ENCODE data around the gene RAB11FIP4. TPM values are rescaled to one million over a fixed set of nuclear protein-coding genes. Genes with fewer than 3 reads are reported as not detected.

RAB11FIP4 gene
- total RNA-seq, 1 donor from 2014 or later = 4.9 TPM

DNA sequence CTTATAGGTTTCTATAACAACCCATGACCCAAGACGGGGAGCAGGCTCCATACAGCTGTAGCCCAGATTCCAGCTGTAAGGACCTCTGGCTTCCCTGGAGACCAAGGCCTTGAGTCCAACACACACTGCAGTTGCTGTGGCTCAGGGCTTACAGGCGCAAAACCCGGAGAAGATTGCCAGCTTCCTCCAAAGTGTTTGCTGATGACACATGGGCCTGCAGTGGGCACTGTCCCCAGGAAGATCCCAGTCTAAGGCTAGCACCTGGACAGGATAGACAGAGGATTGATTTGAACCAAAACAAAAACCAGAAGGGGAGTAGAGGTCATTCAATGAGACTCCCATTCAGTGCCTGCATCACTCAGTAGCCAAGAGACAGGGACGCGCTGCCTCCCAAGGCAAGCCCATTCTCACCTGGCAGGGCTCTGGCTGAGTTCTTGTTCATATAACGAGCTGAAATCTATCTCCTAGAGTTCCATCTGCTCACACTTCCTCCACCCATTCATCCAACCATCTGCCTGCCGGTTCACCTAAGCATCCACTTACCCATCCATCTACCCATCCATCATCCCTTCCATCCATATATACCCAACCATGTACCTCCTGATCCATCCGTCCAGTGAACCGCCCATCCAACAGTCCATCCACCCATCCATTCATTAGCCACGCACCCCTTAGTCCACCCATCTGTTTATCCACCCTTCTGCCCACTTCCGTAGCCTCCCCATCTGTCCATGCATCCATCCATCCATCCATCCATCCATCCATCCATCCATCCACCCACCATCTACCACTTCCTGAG is 10.2 kb downstream of the RAB11FIP4 start:
- no peak for DNase-seq (ENCODE audit: low spot score)
- intact Hi-C loops (cut with DNase I) = no loop called here

DNA sequence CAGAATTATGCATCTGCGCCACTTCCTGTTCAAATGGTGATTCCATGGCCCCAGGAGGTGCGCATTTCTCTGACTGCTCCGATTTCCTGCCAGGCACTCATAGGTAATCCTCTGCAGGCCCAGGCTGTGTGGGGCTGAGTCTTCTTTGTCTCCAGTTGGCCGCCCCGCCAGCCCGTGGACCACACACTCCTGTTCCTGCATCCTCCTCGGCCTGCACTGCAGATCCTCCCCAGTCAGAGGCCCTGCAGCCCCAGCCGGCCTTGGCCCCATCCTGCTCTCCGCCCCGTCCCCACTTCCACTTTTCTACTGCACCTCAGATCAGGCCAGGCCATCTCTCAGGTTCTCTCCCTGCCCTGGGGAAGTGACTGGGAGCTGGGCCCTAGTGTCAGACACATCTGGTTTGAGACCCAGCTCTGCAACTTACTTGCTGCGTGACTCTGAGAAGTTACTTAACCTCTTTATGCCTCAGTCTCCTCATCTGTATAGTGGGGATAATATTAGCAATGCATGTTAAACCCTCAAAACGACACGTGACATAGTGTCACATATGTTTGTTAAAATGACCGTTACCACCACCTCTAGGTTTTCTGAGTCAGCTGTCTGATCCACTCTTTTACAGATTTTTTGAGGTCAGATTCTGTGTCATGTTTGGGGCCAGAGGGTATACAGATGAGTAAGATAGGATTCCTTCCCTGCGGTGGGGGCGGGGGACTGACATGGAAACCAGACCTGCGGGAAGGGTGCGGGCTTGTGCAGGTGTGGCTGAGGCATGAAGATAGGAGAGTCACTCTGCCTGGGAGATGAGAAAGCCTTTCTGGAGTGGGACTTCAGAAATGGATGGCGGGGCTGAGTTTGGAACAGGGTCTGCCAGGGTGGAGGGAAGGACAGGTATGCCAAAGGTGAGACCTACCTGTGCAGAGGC is 12.8 kb downstream of the RAB11FIP4 start:
- intact Hi-C loops (cut with DNase I) = no loop called here
- peak; percentile 68 for DNase-seq (ENCODE audit: low spot score)

GRCh38 chr17:31405890-31406371 is 14.5 kb downstream of the RAB11FIP4 start:
- peak; percentile 61 for DNase-seq (ENCODE audit: low spot score)
- intact Hi-C loops (cut with DNase I) = no loop called here

DNA sequence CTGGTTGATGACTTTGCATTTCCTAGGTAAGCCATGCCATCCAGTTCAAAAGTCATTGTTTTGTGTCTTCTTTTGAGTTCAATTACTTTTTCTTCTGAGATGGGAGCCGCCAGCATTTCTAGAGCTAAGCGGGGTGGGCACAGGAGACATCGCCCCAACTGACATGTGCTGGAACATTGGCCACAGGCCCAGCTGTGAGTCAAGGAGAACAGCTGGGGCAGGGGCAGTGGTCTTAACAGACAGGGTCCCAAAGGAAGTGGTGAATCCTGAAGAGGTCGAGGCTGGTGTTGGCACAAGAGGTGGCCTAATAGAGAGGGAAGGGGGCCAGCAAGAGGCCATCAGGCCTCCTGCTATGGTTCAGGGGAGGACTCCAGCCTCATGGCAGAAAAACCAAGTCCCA is 17.1 kb downstream of the RAB11FIP4 start:
- no peak for DNase-seq (ENCODE audit: low spot score)
- intact Hi-C loops (cut with DNase I) = no loop called here

GRCh38 chr17:31411707-31412285 is 20.3 kb downstream of the RAB11FIP4 start:
- intact Hi-C loops (cut with DNase I) = no loop called here
- peak; percentile 54 for DNase-seq (ENCODE audit: low spot score)

GRCh38 chr17:31412511-31412910 is 21.0 kb downstream of the RAB11FIP4 start:
- DNase-seq (ENCODE audit: low spot score) = no peak
- intact Hi-C loops (cut with DNase I) = no loop called here

- no peak for DNase-seq (ENCODE audit: low spot score)
- intact Hi-C loops (cut with DNase I) = no loop called here
These were observed 21.8 kb downstream of the RAB11FIP4 start for GRCh38 chr17:31413081-31413799.

DNA sequence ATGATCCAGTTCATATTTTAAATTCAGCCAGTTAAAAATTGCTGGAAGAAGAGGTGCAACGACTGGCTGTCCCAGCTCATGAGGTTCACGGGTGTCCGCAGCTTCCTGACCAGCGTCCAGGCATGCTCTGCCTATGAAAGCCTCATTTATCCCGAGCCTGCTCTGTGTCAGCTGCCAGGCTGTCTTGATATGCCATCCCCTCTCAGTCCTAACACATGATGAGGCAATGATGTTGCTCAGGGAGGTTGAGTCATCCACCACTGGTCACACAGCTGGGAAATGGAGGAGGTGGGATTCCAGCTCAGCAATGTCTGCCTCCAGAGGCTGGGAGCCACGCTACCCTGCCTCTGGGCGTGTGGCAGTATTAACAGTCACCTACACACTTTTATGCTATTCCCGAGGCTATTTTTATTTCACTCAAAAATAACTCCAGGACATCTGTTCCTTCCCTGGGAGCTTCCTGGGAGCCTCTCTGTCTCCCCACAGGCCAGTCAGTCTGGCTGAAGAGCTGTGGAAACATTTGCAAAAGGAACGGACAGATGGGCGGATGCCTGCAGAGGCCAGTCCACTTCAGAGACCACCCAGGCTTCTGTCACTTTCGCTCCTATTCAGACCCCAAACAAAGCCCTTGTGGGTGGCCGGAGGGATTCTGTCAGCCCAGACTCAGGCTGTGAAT is 22.5 kb downstream of the RAB11FIP4 start:
- peak; percentile 68 for DNase-seq (ENCODE audit: low spot score)
- intact Hi-C loops (cut with DNase I) = no loop called here

- DNase-seq (ENCODE audit: low spot score) = no peak
- intact Hi-C loops (cut with DNase I) = no loop called here
These were observed 23.1 kb downstream of the RAB11FIP4 start for GRCh38 chr17:31414550-31414918.

DNA sequence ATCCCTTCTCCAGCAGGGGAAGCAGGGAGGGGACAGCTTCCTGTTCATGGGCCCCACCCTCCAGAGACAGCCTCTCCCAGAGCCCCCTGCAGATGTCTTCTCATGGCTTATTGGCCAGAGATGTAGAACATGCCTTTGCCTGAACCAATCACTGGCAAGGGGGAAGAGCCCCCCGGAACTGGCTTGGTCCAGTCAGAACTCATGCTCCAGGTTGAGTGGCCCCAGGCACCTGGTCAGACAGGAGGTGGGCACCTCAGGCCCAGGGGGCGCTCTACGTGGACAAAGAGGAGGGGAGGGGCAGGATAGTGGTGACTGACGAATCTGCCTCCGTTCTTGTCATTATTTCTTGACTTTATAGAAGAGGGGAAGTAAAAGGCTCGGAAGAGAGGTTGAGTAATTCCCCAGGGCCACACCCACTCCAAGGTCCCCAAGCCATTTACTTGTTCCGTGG is 23.6 kb downstream of the RAB11FIP4 start:
- intact Hi-C loops (cut with DNase I) = no loop called here
- no peak for DNase-seq (ENCODE audit: low spot score)

- DNase-seq (ENCODE audit: low spot score) = no peak
- intact Hi-C loops (cut with DNase I) = no loop called here
These were observed 24.4 kb downstream of the RAB11FIP4 start for GRCh38 chr17:31415640-31416502.

GRCh38 chr17:31416503-31416923 is 25.0 kb downstream of the RAB11FIP4 start:
- intact Hi-C loops (cut with DNase I) = no loop called here
- no peak for DNase-seq (ENCODE audit: low spot score)

GRCh38 chr17:31417051-31417792 is 25.7 kb downstream of the RAB11FIP4 start:
- DNase-seq (ENCODE audit: low spot score) = no peak
- intact Hi-C loops (cut with DNase I) = no loop called here

DNA sequence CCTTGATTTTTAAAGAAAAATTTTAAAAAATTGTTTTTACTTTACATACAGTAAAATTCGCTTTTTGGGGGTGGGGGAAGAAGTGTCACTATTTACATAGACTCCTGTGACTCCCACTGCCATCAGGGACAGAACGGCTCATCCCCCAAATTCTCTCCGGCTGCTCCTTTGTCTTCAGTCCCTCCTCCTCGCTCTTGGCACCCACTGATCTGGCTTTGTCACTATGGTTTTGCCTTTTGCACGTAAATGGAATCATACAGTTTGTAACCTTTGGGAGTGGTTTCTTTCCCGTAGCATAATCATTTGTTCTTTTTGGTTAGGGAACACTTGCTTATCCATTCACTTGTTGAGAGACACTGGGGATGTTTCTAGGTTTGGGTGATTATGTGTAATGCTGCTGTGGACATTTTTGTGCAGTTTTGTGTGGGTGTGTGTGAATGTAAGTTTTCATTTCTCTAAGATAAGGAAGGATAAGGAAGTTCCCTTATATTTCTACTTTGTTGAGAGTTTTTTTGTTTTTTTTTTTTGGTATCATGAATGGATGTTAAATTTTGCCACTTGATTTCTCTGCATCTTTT is 27.4 kb downstream of the RAB11FIP4 start:
- DNase-seq (ENCODE audit: low spot score) = no peak
- intact Hi-C loops (cut with DNase I) = no loop called here

GRCh38 chr17:31422443-31422842 is 31.0 kb downstream of the RAB11FIP4 start:
- intact Hi-C loops (cut with DNase I) = no loop called here
- DNase-seq (ENCODE audit: low spot score) = no peak

GRCh38 chr17:31424944-31425281 is 33.4 kb downstream of the RAB11FIP4 start:
- DNase-seq (ENCODE audit: low spot score) = no peak
- intact Hi-C loops (cut with DNase I) = no loop called here
